ENCODE data around the gene OBP2B.
"Not testable (repeated sequence)": the region's sequence is repeated elsewhere in the genome, so short reads cannot be mapped to it uniquely, and the experiment has no call there.

Gene OBP2B

DNA sequence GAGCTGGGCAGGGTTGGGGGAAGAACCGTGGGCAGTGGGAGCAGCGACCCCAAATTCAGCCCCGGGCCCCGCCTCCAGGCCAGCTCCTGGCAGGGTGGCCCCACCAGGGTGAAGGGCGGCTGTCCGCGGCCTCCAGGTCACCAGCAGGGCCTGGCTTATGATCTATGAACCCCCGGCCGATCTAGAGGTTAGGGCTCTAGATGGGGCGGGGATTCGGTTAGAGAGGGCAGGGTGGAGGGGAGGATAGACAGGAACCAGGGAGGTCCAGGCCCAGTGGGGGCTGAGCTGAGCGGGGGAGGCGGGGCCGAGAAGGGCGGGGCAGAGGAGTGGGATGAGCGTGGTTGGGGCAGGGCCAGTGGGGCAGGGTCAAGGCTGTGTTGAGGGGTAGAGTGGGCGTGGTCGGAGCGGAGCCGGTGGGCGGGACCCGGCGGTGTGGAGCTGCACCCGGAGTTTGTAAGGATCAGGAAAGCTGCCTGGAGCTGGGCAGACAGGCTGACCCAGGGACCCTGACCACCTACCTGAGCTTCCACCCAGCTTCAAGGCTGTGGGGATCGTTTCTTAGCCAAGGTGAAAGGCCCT lies 29.3 kb upstream of the OBP2B start:
- no peaks in the 10 kb centered on the region for H3K4me1 ChIP-seq (ENCODE audit: insufficient read depth, low read length)
- H3K9ac ChIP-seq (ENCODE audit: low read depth, low read length), result no peak overlapping the region
- WGBS, result 6% methylated on average over 25 of the region's 25 CpGs
- peaks cover 21% of the 10 kb centered on the region for H3K27me3 ChIP-seq (ENCODE audit: insufficient read depth, low read length)
- H3K36me3 ChIP-seq (ENCODE audit: insufficient read depth, low read length), result no peaks in the 10 kb centered on the region
- no peaks in the 10 kb centered on the region for H3K9me3 ChIP-seq (ENCODE audit: insufficient read depth, low read depth, low read length)
- peak overlapping the region; percentile 58 for H3K4me3 ChIP-seq (ENCODE audit: low read length)
- peak overlapping the region; percentile 33; the same call in 1 of the 2 replicates for H3K27ac ChIP-seq (ENCODE audit: low read depth, low read length)

GRCh38 chr9:133237035-133237731 lies 28.1 kb upstream of the OBP2B start:
- Histone ChIP-seq H3K9ac (ENCODE audit: low read depth, low read length) (no peak overlapping the region), H3K27me3 (ENCODE audit: insufficient read depth, low read length) (peaks cover 21% of the 10 kb centered on the region), H3K36me3 (ENCODE audit: insufficient read depth, low read length) (no peaks in the 10 kb centered on the region), H3K27ac (ENCODE audit: low read depth, low read length) (no peak overlapping the region), H3K4me1 (ENCODE audit: insufficient read depth, low read length) (no peaks in the 10 kb centered on the region), H3K9me3 (ENCODE audit: insufficient read depth, low read depth, low read length) (no peaks in the 10 kb centered on the region), H3K4me3 (ENCODE audit: low read length) (no peak overlapping the region)
- 85% methylated on average over 17 of the region's 17 CpGs for WGBS

GRCh38 chr9:133236291-133237034 lies 27.4 kb upstream of the OBP2B start:
- not testable (repeated sequence) for H3K27ac ChIP-seq (ENCODE audit: low read depth, low read length); H3K36me3 ChIP-seq (ENCODE audit: insufficient read depth, low read length); H3K9me3 ChIP-seq (ENCODE audit: insufficient read depth, low read depth, low read length); H3K4me1 ChIP-seq (ENCODE audit: insufficient read depth, low read length); H3K4me3 ChIP-seq (ENCODE audit: low read length); H3K9ac ChIP-seq (ENCODE audit: low read depth, low read length)
- peaks cover 21% of the 10 kb centered on the region for H3K27me3 ChIP-seq (ENCODE audit: insufficient read depth, low read length)
- WGBS, result 85% methylated on average over 19 of the region's 19 CpGs

GRCh38 chr9:133235549-133236222 lies 26.6 kb upstream of the OBP2B start:
- Histone ChIP-seq H3K4me1 (ENCODE audit: insufficient read depth, low read length) (no peaks in the 10 kb centered on the region), H3K9ac (ENCODE audit: low read depth, low read length) (no peak overlapping the region), H3K9me3 (ENCODE audit: insufficient read depth, low read depth, low read length) (no peaks in the 10 kb centered on the region), H3K36me3 (ENCODE audit: insufficient read depth, low read length) (no peaks in the 10 kb centered on the region), H3K27me3 (ENCODE audit: insufficient read depth, low read length) (peaks cover 21% of the 10 kb centered on the region), H3K27ac (ENCODE audit: low read depth, low read length) (no peak overlapping the region), H3K4me3 (ENCODE audit: low read length) (no peak overlapping the region)
- WGBS, result 87% methylated on average over 4 of the region's 11 CpGs

GRCh38 chr9:133234577-133235322 lies 25.7 kb upstream of the OBP2B start:
- H3K9me3 ChIP-seq (ENCODE audit: insufficient read depth, low read depth, low read length), result no peaks in the 10 kb centered on the region
- WGBS, result 88% methylated on average over 31 of the region's 31 CpGs
- no peak overlapping the region for H3K4me3 ChIP-seq (ENCODE audit: low read length)
- H3K27me3 ChIP-seq (ENCODE audit: insufficient read depth, low read length), result peaks cover 21% of the 10 kb centered on the region
- H3K9ac ChIP-seq (ENCODE audit: low read depth, low read length), result no peak overlapping the region
- no peak overlapping the region for H3K27ac ChIP-seq (ENCODE audit: low read depth, low read length)
- no peaks in the 10 kb centered on the region for H3K36me3 ChIP-seq (ENCODE audit: insufficient read depth, low read length)
- no peaks in the 10 kb centered on the region for H3K4me1 ChIP-seq (ENCODE audit: insufficient read depth, low read length)

- H3K27me3 ChIP-seq (ENCODE audit: insufficient read depth, low read length), result peaks cover 21% of the 10 kb centered on the region
- H3K27ac ChIP-seq (ENCODE audit: low read depth, low read length), result no peak overlapping the region
- H3K4me1 ChIP-seq (ENCODE audit: insufficient read depth, low read length), result no peaks in the 10 kb centered on the region
- WGBS, result 87% methylated on average over 32 of the region's 32 CpGs
- H3K9me3 ChIP-seq (ENCODE audit: insufficient read depth, low read depth, low read length), result no peaks in the 10 kb centered on the region
- H3K36me3 ChIP-seq (ENCODE audit: insufficient read depth, low read length), result no peaks in the 10 kb centered on the region
- no peak overlapping the region for H3K9ac ChIP-seq (ENCODE audit: low read depth, low read length)
- no peak overlapping the region for H3K4me3 ChIP-seq (ENCODE audit: low read length)
These were observed 24.8 kb upstream of the OBP2B start for GRCh38 chr9:133233681-133234432.

DNA sequence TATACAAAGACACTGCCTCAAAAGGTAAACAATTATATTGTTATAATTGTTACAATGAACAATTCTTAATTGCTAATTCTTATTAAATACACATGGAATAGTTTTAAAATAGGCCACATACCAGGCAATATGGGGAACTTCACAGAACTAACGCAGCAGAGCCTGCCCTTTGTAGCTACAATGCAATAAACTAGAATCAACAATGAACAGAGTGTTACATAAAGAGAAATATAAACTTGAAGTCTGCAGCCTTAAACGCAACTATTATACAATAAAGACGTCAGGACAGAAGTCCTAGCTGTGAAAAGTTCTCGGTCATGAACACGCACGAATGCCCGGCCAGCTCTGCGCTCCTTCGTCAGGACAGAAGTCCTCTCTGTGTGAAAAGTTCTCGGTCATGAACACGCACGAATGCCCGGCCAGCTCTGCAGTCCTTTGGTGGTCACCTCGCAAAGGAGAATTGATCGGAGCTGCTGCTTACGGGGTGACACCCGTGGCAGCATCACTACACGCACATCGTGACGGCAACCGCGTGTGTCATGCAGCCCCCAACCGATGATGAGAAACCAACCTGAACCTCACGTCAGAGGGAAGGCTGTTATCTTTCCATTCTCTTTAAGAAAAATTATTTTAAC lies 23.0 kb upstream of the OBP2B start:
- WGBS, result 91% methylated on average over 24 of the region's 24 CpGs
- H3K9ac ChIP-seq (ENCODE audit: low read depth, low read length); H3K4me1 ChIP-seq (ENCODE audit: insufficient read depth, low read length); H3K4me3 ChIP-seq (ENCODE audit: low read length); H3K36me3 ChIP-seq (ENCODE audit: insufficient read depth, low read length); H3K27me3 ChIP-seq (ENCODE audit: insufficient read depth, low read length); H3K9me3 ChIP-seq (ENCODE audit: insufficient read depth, low read depth, low read length); H3K27ac ChIP-seq (ENCODE audit: low read depth, low read length): not testable (repeated sequence)

DNA sequence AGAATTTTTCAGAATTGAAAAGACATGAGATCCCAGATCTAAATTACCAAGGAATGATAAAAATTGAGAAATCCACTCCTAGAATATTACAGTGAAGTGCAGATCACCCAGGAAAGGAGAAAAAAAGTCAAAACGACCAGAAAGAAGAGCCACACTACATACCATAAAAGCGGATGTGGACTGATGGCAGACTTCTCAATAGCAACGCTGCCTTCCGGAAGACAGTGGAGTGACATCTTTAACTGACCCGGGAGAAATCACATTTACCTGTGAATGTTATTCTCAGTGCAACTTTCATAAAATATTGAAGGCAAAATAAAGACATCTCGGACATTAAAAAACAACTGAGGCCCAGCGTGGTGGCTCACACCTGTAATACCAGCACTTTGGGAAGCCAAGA lies 21.5 kb upstream of the OBP2B start:
- not testable (repeated sequence) for H3K4me3 ChIP-seq (ENCODE audit: low read length); H3K9me3 ChIP-seq (ENCODE audit: insufficient read depth, low read depth, low read length); H3K4me1 ChIP-seq (ENCODE audit: insufficient read depth, low read length); H3K9ac ChIP-seq (ENCODE audit: low read depth, low read length); H3K27me3 ChIP-seq (ENCODE audit: insufficient read depth, low read length); H3K36me3 ChIP-seq (ENCODE audit: insufficient read depth, low read length); H3K27ac ChIP-seq (ENCODE audit: low read depth, low read length)
- 86% methylated on average over 7 of the region's 7 CpGs for WGBS

- no peaks in the 10 kb centered on the region for H3K36me3 ChIP-seq (ENCODE audit: insufficient read depth, low read length)
- H3K9ac ChIP-seq (ENCODE audit: low read depth, low read length), result no peak overlapping the region
- no peak overlapping the region for H3K27ac ChIP-seq (ENCODE audit: low read depth, low read length)
- 87% methylated on average over 5 of the region's 5 CpGs for WGBS
- no peaks in the 10 kb centered on the region for H3K27me3 ChIP-seq (ENCODE audit: insufficient read depth, low read length)
- H3K4me3 ChIP-seq (ENCODE audit: low read length), result no peak overlapping the region
- no peaks in the 10 kb centered on the region for H3K9me3 ChIP-seq (ENCODE audit: insufficient read depth, low read depth, low read length)
- no peaks in the 10 kb centered on the region for H3K4me1 ChIP-seq (ENCODE audit: insufficient read depth, low read length)
These were observed 21.0 kb upstream of the OBP2B start for GRCh38 chr9:133230093-133230492.

All from HUES64 (cell line).